Stimulated activated CD4-positive, alpha-beta T cell treated with anti-CD3 and anti-CD28 coated beads, Interleukin-2, amount 100 ng/mL, for 24 hours (primary cell): ENCODE data around the gene HHLA2.
"Not testable (repeated sequence)": the region's sequence is repeated elsewhere in the genome, so short reads cannot be mapped to it uniquely, and the experiment has no call there.

ENCODE experiments used
- DNase-seq, 2 donors: peaks; one replicate each; pipeline ENCODE4 v3.0.0-alpha.2; 2020

HHLA2 gene, protein sequence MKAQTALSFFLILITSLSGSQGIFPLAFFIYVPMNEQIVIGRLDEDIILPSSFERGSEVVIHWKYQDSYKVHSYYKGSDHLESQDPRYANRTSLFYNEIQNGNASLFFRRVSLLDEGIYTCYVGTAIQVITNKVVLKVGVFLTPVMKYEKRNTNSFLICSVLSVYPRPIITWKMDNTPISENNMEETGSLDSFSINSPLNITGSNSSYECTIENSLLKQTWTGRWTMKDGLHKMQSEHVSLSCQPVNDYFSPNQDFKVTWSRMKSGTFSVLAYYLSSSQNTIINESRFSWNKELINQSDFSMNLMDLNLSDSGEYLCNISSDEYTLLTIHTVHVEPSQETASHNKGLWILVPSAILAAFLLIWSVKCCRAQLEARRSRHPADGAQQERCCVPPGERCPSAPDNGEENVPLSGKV

DNA sequence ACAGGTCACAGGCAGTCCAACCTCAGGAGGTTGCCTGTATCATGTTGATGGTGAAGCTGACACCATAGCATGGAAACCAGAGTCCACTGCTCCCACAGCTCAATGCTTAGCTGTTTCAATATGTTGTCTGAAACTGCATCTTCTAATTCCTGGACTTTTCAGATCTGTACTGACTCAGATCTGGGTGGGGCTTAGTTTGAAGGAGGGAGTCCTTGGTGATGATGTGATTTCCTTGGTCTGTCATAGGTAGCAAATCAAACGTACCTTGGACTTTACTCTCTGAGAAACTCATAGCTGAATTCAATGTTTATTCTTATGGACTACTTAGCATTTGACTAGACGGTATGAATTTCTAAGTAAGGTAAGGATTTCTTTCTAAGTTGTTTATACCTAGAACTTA, at the start of gene HHLA2:
Gene HHLA2 (plus strand): TSS at position 310 of the 400 bp plus-strand sequence. CDS start 55,266 bp downstream, outside the sequence.
- no peak for DNase-seq

DNA sequence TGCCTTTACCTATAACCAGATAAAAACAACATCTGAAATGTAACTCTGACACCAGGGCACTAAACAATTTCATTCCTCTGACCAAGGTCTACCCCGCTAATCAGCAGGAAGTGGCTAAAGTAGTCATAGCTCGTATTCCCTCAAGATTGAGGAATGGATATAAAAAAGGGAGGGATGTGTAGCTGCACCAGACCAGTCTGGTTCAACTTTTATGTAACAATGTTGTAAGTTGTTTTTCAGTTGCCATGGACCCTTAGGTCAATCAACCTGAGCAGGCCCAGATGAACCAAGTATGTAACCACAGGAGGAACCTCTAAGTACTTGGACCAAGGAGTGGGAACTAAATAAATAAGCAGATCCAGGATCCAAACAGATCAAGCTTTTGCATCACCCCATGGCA, 45.7 kb upstream of the HHLA2 start:
- DNase-seq, result no peak

DNA sequence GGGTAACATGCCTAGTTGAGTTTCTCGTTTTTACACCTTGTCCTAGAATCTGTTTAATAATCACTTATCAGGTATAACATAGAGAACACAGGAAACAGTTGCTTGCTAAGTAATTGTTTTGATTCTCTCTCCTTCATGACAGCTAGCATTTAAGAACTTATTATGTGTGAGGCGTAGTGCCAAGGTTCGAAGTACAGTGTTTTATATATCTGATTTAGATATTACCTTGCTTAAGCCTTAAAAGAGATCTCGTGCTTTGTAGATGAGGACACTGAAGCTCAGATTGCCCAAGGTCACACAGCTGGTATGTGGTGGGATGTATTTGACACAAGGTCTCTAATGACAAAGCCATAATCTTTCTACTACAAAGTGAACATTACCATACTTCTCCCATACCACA, 45.1 kb upstream of the HHLA2 start:
- DNase-seq, result no peak

DNA sequence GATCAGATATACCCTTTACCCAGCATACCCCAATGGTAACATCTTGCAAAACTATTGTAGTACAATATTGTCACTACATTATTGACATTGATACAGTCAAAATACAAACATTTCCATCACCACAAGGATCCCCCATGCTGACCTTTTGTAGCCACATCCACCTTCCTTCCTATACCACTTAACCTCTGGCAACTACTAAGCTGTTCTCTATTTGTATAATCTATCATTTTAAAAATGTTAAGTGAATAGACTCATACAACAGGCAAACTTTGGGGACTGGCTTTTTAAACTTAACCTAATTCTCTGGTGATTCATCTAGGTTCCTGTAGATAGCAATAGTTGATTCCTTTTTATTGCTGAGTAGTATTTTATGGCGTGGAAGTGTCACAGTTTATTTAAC, 44.5 kb upstream of the HHLA2 start:
- DNase-seq, result no peak

DNA sequence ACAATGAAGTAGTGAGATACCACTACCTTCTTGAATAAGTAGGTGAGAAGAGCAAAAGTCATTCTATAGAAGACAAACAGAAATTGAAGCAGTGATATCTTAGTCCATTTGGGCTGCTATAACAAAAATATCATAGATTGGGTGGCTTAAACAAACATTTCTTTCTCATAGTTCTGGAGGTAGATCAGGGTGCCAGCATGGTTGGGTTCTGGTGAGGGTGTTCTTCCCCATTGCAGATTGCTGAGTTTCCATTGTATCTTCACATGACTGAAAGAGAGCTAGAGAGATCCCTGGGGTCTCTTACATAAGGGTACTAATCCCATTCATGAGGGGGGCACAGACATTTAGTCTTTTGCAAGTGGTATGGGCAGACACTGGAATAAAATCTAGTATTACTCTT, 41.2 kb upstream of the HHLA2 start:
- DNase-seq, result no peak

DNA sequence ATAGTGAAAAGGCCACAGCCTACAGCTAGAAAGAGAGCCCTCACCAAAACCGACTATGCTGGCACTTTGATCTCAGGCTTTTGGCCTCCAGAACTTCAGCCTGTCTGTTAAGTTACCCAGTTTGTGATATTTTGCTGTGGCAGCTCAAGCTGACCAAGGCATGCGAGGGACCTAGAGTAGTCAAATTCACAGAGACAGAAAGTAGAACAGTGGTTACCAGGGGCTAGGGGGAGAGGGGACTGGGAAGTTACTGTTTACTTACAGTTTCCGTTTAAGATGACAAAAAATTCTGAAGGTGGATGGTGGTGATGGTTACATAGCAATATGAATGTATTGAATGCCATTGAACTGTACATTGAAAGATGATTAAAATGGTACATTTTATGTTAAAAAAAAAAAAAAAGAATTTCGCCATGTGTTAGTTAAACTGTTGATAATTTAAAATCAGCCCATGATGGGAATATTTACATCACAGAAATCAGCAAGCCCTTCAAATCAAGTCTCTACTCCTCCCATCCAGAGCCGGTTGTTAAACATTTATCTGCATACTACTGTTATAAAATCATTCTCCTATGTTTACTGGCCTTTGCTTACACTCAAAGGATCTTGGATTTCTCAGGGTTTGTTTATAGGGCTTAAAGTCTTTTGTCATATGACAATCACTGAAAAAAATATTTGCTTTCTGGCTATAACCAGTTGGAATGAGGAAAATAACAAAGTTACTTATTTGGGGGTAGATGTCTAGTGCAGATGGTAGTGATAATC, 31.6 kb upstream of the HHLA2 start:
- not testable (repeated sequence) for DNase-seq

DNA sequence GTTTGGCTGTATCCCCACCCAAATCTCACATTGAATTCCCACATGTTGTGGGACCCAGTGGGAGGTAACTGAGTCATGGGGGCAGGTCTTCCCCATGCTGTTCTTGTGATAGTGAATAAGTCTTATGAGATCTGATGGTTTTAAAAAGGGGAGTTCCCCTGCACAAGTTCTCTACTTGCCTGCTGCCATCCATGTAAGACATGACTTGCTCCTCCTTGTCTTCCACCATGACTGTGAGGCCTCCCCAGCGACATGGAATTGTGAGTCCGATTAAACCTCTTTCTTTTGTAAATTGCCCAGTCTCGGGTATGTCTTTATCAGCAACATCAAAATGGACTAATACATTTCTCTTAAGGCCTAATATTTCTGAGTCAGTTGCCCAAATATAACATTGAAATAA, 28.1 kb upstream of the HHLA2 start:
- DNase-seq, result not testable (repeated sequence)

DNA sequence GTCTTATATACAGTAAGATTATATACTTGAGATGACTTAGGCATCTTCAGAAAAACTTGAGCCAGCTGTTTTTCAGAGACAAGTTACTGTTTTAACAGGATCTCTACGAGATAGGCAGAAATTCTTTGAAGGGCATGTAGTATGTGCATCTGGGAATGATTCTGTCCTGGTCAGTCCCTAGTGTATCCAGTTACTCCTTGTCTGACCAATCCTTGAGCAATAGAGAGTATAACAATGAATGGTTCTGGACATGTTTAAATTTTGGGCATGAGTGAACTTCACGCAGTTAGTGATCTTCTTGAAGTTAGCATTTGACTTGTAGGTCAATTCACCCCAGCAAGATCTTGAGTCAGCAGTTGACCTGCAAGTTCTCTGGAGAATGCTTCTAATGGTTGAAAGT, 24.7 kb upstream of the HHLA2 start:
- no peak for DNase-seq

DNA sequence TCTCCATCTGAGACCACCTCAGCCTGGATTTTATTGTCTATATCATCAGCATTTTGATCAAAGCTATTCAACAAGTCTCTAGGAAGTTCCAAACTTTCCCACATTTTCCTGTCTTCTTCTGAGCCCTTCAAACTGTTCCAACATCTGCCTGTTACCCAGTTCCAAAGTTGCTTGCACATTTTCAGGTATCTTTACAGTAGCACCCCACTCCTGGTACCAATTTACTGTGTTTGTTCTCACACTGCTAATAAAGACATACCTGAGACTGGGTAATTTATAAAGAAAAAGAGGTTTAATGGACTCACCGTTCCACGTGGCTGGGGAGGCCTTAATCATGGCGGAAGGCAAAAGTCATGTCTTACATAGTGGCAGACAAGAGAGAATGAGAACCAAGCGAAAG, 17.3 kb upstream of the HHLA2 start:
- DNase-seq, result not testable (repeated sequence)

DNA sequence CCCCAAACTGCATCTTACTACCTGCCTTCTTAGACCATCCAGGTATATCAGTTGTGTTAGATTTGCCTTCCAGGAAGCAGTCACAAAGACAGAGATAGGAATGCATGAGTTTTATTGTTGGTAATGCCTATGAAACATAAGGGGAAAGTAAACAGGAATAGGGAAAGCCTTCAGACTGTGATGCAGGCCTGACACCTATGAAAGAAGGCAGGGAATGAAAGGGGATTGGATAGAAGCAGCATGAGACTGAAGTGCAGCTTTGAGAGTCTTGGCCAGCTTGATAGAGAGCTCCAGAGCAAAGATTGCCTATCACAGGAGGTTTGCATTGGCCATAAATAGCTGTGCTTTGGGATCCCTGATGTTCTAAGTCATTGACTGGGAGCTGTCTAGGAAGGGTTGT, 15.9 kb upstream of the HHLA2 start:
- no peak for DNase-seq

DNA sequence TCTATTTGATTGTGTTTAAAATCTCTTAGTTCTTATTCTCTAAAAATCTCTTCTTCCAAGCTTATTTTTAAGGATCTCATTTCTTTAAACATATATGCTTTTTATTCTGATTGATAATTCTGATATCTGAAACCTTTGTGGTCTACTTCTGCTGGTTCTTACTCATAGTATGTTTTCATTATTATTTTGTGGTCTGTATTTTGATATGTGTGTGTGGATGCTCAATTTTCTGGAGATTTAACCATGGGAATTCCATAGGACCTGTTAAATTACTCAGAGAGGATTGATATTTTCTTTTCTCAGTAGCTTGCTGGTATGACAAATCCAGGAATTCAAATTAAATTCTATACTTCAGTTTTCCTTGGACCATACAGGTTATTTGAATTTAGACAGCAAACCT, 14.7 kb upstream of the HHLA2 start:
- DNase-seq, result no peak

DNA sequence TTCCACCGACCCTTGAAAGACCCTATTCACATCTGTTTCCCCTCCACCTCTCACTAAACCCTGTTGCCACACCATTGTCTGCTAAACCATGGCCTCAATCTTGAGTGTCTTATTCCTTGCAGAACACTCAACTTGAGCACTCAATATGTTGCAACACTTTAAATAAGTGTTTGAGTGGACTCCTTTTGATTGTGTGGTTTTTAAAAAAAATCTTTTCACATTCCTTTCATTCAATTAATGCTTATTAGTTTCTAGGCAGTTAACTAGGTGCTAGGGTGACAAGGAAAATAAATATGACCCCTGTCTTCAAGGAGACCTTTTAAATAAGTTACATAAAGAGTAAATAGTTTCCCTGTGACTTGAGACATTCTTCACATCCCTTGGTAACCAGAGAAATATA, 13.3 kb upstream of the HHLA2 start:
- no peak for DNase-seq

DNA sequence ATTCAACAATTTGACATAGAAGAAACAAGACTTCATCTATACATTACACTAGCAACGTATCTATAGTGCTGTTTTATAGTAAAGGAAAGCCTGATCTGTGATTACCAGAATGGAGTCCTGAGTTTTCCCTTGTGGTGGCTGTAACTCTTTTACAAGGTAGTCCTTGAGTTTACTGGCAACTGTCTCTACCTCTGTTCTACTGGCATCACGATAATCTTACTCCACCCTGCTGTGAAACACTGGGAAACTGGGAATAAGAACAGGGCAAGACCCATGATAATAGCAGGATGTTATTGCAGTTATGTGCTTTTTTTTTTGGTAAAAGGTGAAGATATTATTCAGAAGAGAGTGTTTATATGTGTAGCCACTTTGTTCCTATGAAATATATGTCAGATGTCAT, 12.4 kb upstream of the HHLA2 start:
- DNase-seq, result no peak

DNA sequence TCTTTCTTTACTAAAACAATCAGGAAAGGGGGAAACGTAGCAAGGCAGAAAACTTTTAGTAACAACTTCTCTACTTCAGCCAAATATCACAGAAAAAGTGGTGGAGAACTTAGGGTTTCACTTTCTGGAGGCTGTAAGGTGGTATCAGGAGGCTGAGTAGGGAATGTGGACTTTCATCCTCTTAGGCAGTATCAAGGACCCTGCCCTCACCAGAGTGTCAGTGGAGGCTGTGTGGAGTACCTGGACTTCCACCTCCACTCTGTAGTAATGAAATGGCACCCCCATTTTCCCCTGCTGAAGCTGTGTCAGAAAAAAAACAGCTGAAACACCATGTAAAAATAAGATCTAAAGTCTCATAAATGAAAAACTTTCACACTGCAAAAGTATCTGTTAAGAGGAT, 11.2 kb upstream of the HHLA2 start:
- DNase-seq, result no peak

DNA sequence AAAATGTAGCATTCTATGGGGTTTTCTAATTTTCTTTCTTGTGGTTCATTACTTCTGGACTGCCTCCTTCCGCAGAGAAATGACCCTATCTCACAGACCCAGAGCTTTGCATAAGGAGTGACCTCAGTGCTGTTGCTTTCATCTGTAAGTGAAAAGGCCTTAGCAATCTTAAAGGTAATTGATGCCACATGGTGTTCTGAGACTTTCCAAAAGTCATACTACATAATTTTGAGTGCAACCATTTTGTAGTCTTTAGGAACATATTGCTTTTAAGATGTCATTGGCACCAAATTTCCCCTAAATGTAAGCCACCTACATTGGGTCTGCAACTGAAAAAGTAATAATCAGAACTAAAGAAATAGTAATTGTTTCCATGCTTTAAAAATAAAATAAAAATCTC, 9.2 kb upstream of the HHLA2 start:
- DNase-seq, result no peak

DNA sequence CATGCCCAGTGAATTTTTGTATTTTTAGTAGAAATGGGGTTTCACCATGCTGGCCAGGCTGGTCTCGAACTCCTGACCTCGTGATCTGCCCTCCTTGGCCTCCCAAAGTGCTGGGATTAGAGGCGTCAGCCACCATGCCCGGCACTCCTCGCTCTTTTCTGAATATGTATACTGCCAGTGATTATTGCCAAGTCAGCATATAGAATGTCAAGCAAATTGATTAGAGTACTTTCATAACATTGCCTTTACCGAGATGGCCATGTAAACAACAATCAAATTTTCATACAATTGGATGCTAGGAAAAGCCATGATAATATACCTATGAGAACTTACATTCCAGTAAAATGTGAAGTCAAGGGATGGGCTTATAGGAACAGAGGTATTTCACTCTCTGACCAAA, 8.2 kb upstream of the HHLA2 start:
- DNase-seq, result not testable (repeated sequence)

DNA sequence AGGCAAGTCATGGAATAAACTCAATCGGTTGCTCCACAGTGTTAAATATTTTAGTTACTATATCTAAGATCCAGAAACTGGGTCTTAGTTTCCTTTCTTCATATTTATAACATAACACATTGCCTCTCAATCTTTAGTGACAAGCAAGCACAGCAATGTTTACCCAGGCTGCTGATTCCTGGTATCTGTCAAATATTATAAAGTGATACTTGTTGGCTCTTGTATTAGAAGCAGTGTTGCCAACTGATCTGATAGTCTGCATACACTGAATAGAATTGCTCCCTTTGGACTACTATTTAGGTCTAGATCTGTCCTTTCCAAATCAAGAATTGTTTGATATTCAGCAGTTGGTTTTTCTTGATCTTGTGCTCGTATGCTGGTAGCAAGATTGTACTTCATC, 7.2 kb upstream of the HHLA2 start:
- DNase-seq, result no peak

DNA sequence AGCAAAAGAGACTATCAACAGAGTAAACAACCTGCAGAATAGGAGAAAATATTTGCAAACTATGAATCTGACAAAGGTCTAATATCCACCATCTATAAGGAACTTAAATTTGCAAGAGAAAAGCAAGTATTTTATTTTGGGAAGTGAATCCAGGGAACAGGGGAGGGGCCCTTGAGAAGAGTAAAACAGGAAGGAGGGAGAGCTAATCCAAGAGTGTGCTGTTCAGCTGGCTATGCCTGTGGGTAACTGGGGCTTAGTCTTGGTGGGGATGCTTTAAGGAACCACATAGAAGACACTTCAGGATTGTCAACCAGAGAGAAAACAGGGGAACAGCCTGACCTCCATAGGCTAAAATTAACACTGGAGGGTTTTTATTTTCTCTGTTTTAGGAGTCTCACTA, 3.9 kb upstream of the HHLA2 start:
- no peak for DNase-seq

DNA sequence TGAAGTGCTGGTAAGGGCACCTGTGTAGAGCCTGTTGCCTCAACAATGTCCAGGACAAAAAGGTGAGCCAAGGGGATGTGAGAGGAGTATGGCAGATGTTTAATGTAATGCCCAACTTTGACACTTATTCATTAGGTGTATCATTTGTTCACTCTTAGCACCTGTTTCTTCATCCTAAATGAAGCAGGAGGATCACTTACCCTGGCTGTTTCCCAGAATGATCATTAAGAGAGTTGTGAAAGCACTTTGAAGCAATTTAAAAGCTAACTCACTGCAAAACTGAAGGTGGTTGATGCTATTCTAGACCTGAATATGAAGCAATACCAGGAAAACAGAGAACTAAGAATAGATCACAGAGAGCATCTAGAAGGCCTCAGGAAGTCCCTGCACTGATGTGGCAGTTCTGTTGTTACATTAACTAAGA, 3.4 kb upstream of the HHLA2 start:
- DNase-seq, result no peak

DNA sequence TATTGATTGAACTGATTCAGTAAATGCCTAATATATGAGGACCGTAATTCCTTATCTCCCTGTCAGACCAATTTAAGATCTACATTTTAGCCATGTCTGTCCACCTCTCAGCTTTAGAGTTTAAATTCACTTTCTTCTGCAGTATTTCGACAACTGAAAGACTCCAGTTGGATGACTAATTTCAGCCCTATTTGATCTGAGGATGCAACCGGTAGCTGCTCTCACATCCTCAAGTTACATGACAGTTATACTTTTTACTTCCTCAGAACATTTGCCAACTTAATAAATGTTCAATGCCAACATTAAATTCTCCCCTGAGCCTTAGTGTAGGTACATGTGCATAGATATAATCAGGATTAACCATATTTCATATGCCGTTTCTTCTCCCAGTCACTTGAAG, 2.5 kb upstream of the HHLA2 start:
- no peak for DNase-seq

DNA sequence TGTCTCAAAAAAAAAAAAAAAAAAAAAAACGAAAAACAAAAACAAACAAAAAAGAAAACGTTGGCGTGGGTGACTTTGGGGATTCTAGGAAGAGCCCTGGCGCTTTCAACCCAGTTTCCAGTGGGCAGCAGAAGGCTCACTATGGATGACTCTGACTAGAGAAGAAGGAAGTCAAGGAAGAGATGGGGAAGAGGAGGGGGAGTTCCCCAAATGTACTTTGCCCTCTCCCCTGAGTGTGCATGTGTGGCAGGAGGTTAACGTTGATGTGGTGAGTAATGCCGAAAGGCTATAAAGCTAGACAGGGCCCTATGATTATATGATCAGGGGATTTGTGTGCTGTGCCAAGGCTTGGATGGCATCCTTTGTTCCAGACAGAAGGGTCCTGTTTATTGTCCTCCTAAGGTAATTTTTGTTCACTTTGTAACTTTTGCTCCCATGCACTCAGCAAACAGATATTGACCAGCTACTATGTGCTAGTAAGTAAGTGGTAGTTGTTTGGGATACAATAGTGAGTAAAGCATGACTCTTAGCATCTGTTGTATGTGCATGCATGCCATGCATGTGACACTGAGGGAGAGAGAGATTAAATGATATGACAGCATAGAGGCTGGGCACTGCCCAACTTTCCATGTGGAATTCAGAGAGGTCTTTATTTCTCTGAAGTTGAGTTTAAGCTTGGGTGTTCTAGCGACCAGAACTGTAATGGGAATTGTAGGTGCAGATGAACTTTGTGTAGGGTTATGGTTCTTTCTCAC, 750 bp upstream of the HHLA2 start:
- DNase-seq, result no peak

DNA sequence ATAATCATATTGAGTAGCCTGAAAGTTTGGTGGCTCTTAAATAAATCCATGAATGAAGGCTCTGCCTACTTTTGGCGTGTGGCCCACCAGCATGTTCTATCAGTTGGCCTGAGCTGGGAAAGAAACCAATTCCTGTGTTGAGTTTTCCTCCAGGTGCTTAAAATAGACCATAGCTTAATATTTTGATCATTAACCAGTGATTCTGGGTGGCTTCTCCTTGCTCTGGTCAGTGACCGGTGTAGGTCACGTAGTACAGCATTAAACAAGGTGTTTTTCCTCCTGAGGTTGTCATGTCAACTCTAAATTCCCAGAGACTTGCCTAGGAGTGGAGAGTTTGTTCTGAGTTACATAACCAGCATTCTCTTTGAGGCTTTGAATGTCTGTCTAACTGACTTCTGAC, 1.3 kb downstream of the HHLA2 start:
- no peak for DNase-seq

DNA sequence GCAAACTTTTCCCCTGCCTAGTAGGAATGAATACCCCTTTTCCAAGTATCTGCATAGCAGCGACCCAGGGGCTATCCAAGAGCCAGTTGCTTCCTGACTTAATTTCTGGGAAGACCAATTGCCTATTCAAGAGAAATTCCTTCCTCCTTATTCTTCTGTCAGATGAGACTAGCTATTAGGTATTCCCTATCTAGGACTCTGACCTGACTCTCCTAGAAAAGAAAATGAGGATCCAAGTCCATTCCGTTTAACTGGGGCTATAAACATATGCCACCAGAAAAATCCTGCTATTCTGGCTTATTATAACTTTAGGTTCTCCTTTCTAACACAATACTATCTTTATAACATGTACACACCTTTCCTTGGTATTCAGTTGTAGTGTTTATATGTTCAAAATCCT, 1.7 kb downstream of the HHLA2 start:
- no peak for DNase-seq
